SIG-M5 treated with dmso at 0.1 percent for 504 hours (cell line): ENCODE data around the gene SYDE1.
"Not testable (repeated sequence)": the region's sequence is repeated elsewhere in the genome, so short reads cannot be mapped to it uniquely, and the experiment has no call there.

Experiments used
- DNase-seq: peaks from one replicate; lab custom pipeline; 2025; ENCODE audit not compliant: unreplicated experiment; lab: John Stamatoyannopoulos, UW

The SYDE1 gene, protein sequence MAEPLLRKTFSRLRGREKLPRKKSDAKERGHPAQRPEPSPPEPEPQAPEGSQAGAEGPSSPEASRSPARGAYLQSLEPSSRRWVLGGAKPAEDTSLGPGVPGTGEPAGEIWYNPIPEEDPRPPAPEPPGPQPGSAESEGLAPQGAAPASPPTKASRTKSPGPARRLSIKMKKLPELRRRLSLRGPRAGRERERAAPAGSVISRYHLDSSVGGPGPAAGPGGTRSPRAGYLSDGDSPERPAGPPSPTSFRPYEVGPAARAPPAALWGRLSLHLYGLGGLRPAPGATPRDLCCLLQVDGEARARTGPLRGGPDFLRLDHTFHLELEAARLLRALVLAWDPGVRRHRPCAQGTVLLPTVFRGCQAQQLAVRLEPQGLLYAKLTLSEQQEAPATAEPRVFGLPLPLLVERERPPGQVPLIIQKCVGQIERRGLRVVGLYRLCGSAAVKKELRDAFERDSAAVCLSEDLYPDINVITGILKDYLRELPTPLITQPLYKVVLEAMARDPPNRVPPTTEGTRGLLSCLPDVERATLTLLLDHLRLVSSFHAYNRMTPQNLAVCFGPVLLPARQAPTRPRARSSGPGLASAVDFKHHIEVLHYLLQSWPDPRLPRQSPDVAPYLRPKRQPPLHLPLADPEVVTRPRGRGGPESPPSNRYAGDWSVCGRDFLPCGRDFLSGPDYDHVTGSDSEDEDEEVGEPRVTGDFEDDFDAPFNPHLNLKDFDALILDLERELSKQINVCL

DNA sequence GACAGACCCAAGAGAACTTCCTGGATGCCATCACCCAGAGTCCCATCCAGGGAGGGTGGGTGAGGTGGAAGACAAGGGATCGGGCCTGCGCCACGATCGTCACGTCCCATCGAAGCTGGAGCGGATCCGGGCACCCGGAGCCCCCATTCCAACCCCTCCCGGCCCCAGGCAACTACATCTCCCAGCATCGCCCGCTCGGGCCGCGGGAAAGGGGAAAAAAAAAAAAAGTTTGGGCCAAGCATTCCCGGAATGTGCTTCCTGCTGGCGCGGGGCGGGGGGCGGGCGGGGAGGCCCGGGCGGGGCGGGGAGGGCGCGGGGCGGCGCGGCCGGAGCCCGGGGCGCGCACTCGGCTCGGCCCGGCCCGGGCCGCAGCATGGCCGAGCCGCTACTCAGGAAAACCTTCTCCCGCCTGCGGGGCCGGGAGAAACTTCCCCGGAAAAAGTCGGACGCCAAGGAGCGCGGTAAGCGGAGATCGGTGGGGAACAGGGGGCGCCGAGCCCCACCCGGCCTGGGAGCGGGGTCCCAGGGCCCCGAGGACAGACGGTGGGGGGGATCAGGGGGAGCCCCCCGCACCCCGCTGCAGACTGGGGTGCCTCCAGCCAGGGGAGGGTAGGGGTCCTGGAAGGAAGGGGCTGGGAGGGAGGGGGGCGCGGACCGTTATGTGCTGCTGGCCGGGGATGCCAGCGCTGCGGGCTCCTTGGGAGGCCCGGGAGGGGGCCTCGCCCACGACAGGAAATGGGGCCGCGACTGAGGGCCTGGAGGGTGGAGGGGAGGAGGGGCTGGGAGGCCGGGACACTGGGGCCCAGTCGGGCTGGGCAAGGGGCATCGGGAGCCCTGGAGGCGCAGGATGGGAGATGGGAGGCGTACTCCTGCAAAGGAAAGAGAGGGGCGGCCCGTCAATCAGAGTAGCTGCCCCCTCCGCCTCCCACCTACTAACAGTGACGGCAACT lies at the start of gene SYDE1:
TSS of gene SYDE1 (plus strand) at position 341 of the 950 bp plus-strand sequence. CDS start at position 374, 33 bp downstream.
- DNase-seq: no peak

DNA sequence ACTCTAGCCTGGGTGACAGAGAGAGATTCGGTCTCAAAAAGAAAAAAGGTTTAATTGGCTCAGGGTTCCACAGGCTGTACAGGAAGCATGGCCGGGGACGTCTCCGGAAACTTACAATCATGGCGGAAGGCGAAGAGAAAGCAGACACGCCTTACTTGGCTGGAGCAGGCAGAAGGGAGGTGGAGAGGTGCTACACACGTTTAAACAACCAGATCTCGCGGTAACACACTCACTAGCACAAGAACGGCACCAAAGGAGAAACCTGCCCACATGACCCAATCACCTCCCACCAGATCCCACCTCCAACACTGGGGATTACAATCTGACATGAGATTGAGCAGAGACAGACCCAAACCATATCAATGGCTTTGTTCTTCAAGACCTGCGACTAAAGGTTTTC lies 45.2 kb upstream of the SYDE1 start:
- no peak for DNase-seq

DNA sequence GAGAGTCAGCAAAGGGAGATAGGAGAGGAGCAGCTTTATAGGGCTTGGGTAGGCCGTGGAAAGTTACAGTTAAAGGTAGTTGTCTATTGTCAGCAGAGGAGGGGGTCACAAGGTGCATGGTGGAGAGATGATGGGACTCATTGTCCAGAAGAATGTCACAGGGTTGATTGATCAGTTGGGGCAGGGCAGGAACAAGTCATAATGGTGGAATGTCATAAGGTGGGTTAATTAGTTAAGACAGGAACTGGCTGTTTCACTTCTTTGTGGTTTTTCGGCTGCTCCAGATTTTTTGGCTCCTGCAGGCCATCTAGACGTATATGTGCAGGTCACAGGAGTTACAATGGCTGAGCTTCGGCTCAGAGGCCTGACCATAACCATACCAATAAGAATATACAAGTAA lies 36.8 kb upstream of the SYDE1 start:
- not testable (repeated sequence) for DNase-seq

DNA sequence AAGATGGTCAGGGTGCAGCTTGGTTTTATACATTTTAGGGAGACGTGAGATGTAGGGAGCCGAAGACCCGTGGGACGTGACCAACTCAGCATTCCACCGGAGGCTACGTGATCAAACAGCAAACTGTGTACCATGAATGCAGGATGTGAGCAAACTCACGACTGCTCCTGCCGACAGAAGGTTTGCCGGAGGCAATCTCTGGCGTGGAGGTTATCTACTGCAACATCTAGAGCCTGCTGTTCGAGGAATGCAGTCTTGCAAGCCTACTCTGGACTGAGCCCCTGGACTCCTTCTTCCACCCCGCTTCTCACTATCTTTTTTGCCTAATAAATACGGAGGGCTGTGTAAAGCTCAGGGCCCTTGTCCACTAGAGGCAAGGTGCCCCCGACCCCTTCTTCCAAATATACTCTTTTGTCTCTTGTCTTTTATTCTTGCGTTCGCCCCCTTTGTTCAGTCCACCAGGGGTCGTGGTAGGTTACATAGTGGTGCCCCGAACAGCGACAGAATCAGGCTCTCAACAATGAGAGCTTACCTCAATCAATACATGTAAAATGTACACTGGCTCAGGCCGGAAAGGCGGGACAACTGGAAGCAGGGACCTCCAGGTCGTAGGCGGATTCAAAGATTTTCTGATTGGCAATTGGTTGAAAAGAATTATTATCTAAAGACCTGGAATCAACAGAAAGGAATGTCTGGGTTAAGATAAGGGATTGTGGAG lies 34.1 kb upstream of the SYDE1 start:
- DNase-seq: peak; percentile 48

DNA sequence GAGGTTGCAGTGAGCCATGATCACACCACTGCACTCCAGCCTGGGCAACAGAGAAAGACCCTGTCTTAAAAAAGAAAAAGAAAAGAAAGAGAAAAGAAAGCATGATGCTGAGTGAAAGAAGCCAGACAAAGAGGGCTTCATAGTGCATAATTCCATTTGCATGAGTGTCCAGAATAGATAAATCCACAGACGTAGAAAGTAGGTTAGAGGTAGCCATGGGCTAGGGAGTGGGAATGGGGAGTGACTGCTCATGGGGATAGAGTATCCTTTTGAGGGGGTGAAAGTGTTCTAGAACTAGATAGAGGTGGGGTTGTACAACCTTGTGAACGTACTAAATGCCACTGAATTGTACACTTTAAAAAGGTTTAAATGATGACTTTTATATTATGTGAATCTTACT lies 32.8 kb upstream of the SYDE1 start:
- no peak for DNase-seq

DNA sequence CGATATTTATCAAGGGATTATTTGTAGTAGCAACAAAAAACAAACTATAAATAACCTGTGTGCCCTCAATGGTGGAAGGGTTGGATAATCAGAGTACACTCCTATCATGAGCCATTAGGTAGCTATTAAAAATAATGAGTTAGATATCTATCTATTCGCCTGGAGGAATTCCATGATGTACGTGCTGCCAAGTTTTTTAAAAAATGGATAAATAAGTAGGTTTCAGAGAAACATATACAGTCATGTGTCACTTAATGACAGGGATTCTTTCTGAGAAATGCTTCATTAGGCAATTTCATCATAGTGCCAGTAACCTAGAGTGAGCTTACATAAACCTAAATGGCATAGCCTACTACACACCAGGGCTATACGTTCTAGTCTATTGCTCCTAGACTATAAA lies 31.4 kb upstream of the SYDE1 start:
- no peak for DNase-seq

DNA sequence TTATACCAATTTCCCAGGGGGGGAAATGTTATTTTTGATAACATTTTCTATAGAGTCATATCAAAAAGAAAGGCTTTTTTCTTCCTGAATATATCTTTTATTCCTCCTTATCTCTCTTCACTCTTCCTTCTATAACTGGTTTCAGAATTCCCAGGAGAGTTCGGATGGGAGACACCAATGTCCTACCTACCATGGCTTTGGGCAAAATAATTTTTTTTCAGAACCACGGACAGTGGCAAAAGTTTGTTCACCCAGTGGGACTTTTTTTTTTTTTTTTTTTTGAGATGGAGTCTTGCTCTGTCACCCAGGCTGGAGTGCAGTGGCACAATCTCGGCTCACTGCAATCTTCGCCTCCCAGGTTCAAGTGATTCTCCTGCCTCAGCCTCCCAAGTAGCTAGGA lies 27.2 kb upstream of the SYDE1 start:
- DNase-seq: not testable (repeated sequence)

DNA sequence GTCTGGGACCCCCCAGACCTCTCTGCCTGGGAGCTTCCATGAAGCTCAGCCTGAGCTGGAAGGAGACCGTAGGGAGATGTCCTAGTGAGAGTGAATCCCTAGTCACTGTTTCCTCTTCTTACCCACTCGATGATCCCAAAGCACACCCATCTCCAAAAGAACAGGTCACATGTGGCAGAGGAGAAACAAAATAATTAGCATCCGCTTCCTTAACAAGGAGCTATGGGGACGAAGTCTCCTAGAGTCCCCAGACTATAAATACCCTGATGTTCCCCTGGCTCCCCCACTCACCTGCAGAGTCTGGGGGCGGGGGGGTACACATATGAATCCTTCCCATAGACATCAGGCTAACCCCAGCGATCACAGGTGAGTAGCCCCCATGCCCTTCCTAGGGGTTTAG lies 25.3 kb upstream of the SYDE1 start, which contains the start of gene OR1I1:
TSS of gene OR1I1 (plus strand) at position 301 of the 400 bp plus-strand sequence. CDS start 4,855 bp downstream, outside the sequence.
- no peak for DNase-seq

DNA sequence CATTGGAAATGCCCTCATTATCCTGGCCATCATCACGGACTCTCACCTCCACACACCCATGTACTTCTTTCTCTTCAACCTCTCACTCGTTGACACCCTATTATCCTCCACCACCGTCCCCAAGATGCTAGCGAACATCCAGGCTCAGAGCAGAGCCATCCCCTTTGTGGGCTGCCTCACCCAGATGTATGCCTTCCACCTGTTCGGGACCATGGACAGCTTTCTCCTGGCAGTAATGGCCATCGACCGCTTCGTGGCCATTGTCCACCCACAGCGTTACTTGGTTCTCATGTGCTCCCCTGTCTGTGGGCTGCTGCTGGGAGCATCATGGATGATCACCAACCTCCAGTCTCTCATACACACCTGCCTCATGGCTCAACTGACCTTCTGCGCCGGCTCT lies 20.0 kb upstream of the SYDE1 start:
- no peak for DNase-seq

DNA sequence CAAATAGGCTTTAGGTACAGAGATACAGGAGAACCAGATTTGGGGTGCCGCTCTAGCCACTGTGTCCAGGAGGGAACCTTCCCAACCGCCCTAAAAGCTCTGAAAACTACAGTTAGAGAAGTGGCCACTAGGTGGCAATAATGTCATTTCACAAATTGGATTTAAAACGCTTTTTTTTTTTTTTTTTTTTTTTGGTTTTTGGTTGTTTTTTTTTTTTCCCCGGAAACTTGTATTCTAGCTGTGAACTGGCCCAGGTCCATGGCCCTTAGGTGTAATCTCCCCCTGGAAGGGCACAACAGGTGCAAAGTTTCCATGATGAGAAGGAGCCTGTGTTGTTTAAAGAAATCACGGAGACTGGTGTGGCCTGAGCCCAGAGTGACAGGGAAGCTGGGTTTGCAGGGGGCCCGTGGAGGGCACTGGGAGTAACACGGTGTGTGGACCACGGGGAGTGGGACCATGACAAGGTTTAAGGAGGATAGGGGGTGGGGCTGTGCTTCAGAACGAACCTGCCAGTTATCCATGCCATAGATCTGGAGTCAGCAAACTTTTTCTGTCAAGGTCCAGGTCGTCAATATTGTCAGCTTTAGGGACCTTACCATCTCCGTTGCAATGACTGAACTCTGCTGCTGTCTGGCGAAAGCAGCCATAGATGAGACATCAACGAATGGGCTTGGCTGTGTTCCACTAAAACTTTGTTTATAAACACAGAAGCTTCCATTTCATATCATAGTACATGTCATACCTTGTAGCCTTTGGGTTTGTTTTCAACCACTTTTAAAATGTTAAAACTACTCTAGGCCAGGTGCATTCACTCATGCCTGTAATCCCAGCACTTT lies 15.1 kb upstream of the SYDE1 start:
- DNase-seq: peak; percentile 54

DNA sequence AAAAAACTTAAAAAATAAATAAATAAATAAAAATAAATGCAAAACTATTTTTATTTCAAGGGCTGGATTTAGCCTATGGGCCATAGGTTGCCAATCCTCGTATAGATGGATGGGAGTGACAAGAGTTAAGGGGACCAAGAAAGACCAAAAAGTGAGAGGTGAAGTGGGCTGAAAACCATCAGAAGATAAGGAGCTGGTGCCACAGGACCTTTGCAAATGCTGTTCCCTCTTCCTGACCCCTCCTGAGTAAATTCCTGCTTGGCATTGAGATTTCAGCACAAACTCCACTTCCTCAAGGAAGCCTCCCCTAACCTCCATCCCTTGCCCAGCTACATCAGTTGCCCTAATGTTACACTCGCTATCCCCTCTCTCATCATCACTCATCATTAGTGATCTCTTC lies 14.2 kb upstream of the SYDE1 start:
- no peak for DNase-seq

DNA sequence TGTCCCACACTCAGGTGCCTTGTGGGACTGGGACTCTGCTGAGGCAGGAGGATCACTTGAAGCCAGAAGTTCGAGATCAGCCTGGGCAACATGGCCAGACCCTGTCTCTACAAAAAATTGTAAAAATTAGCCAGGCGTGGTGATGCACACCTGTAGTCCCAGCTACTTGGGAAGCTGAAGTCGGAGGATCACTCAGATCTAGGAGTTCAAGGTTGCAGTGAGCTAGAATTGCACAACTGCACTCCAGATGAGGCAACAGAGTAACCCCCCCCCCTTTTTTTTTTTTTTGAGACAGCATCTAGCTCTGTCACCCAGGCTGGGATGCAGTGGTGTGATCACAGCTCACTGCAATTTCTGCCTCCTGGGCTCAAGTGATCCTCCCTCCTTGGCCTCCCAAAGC lies 11.0 kb upstream of the SYDE1 start:
- no peak for DNase-seq

DNA sequence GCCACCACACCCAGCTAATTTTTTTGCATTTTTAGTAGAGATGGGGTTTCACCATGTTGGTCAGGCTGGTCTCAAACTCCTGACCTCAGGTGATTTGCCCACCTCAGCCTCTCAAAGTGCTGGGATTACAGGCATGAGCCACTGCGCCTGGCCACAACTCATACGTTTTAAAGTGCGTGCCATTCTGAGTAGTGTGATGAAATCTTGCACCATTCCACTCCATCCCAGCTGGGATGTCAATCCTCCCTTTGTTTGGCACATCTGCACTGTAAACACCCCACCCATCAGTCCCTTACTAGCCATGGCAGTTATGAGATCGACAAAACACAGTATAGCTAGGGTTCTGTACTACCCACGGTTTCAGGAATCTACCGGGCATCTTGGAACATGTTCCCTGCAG lies 9.2 kb upstream of the SYDE1 start:
- not testable (repeated sequence) for DNase-seq

DNA sequence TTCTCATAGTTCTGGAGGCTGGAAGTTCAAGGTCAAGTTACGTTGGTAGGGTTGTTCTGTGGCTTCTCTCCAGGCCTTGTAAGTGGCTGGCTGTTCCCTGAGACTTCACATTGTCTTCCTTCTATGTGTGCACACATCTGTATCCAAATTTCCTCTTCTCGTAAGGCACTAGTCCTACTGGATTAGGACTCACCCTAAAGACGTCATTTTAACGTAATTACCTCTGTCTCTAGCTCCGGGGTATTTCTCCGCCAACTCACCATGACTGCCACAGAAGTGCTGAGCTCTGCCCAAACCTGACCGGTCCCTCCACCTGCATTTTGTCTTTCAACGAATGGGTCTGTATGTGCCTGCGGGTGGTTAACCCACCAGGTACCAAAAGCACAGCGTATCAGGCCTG lies 8.7 kb upstream of the SYDE1 start:
- no peak for DNase-seq

DNA sequence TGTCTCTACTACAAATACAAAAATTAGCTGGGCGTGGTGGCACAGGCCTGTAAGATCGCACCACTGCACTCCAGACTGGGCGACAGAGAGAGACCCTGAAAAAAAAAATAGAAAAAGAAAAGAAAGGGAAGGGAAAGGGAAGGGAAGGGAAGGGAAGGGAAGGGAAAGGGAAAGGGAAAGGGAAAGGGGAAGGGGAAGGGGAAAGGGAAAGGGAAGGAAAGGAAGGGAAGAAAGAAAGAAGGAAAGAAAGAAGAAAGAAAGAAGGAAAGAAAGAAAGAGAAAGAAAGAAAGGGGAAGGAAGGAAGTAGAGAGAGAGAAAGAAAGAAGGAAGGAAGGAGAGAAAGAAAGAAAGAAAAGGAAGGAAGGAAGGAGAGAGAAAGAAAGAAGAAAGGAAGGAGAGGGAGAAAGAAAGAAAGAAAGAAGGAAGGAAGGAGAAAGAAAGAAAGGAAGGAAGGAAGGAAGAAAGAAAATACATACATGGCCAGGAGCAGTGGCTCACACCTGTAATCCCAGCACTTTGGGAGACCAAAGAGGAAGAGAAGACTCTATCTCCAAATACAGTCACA lies 8.1 kb upstream of the SYDE1 start:
- no peak for DNase-seq

DNA sequence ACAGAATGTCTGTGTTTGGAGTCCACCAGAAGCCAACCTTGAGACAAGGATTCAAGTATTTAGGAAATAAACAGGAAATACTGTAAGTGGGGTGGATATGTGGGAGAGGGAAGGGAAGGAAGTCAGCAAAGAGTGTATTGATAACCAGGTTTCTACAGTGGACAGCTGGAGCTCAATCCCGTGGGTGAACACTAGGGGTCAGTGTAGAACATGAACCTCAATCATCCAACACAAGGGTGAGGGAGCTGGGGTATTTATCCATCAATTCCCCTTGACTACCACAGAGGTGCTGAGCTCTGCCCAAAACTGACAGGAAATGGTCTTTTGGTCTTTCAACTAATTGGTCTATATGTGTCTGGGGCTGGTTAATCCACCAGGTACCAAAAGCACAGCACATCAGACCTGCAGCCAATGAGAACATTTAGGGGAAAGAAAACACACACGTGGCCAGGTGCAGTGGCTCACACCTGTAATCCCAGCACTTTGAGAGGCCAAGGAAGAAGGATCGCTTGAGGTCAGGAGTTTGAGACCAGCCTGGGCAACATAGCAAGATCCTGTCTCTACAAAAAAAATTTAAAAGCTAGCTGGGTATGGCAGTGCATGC lies 5.6 kb upstream of the SYDE1 start:
- peak; percentile 39 for DNase-seq

DNA sequence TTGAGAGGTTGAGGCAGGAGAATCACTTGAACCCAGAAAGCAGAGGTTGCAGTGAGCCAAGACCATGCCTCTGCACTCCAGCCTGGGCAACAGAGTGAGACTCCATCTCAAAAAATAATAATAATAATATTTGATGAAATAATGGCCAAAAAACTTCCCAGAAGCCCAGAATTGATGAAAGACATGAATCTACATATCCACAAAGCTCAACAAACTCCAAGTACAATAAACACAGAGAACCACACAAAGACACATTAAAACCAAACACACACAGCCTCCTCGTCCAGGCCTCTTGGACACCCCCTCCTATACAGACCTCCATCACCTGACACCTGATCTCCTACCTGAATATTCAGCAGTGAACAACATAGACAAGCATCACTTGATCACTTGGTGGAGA lies 3.2 kb upstream of the SYDE1 start:
- DNase-seq: no peak

DNA sequence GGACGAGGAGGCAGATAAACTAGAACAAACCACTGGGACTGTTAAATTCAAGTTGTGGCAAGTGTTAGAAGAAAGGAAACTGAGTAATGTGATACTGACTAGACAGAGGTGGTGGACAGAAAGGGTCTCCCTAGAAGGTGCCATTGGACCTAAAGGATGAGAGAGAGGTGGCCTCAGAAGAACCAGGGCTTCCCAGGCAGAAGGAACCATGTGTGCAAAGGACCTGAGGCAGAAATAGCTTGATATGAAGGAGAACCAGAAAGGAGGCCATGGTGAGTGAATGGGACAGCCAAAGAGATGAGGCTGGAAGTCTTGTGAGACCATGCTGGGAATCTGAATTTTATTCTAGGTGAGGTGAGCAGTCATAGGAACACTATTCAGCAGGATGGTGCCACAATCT lies 2.8 kb upstream of the SYDE1 start:
- no peak for DNase-seq

DNA sequence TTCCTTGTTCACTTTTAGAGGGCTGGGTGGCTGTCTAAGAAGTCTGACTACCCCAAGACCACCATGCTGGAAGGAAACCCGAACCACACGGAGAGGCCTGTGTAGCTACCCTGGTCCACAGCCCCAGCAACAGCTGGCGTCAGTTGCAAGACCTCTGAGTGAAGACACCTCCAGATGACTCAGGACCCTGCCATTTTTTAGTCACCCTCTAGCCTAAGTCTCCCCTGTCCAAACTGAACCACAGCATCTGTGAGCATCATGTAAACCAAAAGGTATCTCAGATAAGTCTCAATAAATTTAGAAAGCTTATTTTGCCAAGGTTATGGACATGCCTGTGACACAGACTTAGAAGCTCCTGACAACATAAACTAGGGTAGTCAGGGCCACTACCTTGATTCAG lies 2.2 kb upstream of the SYDE1 start:
- no peak for DNase-seq
